ENCODE data around the gene LMTK2.
"Not testable (repeated sequence)": the region's sequence is repeated elsewhere in the genome, so short reads cannot be mapped to it uniquely, and the experiment has no call there.

LMTK2 gene

DNA sequence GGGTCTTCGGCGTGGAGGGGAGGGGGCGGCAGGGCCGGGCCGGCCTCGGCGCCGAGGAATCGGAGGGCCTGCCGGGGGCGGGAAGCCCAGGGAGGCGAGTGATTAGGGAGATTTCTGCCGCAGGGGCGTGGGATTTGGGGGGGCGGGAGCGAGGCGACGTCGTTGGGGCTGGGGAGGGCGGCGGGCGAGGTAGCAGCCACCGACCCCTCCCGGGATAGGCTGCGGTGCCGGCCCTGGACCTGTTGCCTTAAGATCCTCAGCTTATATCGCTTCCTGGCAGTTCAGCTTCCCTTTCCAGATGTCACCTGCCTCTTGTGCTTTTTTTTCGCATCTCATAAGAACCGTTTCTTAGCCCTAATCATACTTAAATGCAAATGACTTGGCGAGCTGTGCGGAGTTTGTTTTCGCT, 655 bp downstream of the LMTK2 start:
- no peak for DNase-seq

DNA sequence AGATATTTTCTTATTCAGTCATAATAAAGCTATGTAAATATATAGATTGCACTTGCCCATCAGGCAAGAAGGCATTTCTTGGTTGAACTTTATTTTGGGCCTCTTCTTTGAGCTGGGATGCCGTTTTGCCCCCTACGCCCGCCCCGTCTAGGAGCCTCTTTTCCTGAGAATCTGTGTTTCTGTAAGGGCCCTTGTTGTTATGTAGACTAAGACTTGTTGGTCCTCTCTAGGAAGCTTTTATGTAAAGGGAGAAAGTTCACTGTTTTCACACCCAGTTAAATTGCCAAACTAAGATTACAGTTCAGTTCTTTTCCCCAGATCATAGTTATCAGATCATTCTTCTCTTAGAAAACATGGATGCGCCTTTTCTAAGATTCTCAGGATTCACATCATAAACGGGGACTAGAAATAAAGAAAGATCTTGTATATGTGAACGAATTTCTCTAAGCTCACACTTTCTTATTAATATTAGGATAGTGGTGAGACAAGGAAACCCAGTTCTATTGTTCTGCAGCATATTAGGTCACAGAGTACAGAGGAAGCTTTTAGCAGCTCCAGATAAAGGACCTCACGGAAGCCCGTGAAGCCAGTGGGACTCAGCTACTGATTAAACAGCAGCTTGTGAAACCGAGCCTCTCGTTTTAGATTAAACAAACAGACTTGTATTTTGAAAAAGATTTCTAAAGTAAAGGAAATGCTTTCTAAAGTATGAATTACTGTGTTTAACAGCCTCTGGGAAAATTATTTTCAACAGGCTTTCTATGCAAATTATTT, 3.8 kb downstream of the LMTK2 start:
- DNase-seq, result no peak

- no peak for DNase-seq
Measured at GRCh38 chr7:98112077-98112476, 5.4 kb downstream of the LMTK2 start.

DNA sequence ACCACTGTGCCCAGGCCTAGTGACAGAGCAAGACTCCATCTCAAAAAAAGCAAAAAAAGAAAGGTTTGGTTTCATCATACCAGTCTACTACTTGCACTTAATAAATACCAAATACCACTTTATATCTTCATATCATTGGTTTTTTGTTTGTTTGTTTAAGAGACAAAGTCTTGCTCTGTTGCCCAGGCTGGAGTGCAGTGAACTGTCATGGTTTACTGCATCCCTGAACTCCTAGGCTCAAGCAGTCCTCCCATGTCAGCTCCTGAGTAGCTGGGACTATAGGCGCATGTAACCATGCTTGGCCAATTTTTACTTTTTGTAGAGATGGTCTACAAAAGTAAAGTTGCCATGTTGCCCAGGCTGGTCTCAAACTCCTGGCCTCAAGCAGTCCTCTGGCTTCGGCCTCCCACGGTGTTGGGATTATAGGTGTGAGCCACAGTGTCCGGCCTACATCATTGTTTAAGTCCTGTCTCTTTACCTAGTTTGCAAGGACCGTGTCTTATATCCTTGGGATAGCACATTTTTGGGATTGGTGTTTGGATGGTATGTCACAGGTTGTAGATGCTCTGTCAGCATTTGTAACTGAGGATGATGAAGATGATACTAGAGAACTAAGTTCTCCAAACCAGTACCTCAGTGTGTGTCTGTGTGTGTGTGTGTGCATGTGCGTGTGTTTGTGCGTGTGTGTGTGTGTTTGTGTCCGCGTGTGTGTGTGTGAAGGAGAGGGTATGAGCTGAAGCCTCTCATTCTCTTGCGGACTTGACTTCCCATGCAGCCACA, 9.3 kb downstream of the LMTK2 start:
- no peak for DNase-seq

DNA sequence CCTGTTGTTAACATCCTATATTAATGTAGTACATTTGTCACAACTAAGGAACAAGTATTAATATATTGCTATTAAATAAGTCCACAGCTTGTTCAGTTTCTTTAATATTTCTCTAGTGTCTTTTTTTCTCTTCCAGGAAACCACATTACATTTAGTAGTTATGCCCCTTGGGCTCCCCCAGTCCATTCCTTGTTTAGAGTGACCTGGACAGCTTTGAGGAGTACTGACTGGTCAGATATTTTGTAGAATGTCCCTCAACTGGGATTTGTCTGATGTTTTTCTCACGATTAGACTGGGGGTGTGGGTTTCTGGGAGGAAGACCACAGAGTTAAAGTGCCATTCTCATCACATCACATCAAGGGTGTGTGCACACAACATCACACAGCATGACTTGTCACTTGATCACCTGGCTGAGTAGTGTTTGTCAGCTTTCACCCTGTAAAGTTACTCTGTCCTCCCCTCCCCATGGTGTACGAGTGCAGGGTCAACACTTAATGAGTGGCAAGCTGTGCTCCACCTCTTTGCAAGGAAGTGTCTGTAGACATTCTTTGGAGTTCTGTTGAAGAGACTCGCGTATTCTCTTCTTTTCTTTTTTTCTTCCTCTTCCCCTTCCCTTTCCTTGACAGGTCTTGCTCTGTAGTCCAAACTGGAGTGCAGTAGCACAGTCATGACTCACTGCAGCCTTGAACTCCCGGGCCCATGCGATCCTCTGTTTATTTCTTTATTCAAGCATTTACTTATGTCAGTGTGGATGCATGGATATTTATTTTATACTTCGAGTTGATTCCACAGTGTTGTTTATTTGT, 10.2 kb downstream of the LMTK2 start:
- DNase-seq, result no peak

DNA sequence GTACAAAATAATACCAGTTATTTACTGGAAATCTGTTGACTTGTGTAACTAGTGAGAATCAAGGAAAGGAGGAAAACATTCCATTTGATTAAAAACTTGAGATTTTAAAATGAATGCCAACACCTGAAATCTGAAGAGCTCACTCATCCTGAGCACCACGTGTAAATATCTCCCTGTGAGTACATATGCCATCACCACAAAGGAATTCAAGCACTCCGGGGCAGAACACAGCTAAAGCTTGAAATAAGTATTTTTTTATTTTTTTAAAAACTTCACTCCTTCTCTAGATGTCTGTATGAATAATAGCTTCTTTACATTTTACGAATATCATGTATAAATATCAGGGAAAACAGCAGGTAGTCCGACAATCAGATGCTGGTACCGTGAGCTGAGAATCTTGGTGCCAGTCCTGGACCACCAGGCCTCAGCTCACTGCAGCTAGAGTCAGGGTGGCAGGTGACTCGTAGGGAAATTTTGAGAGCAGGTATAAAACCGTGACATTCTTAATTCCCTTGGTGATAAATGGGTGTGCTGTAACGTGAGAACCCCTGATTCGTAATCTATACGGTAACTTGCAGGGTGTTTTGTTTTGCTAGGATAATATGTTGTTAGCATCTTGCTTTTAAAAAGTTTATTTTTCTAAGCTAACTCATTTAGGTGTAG, 12.7 kb downstream of the LMTK2 start:
- peak; percentile 68 for DNase-seq

GRCh38 chr7:98120559-98120958, 13.9 kb downstream of the LMTK2 start:
- DNase-seq, result no peak

GRCh38 chr7:98121388-98121787, 14.7 kb downstream of the LMTK2 start:
- not testable (repeated sequence) for DNase-seq

GRCh38 chr7:98123365-98123696, 16.7 kb downstream of the LMTK2 start:
- DNase-seq, result no peak

GRCh38 chr7:98125759-98126158, 19.1 kb downstream of the LMTK2 start:
- no peak for DNase-seq

DNA sequence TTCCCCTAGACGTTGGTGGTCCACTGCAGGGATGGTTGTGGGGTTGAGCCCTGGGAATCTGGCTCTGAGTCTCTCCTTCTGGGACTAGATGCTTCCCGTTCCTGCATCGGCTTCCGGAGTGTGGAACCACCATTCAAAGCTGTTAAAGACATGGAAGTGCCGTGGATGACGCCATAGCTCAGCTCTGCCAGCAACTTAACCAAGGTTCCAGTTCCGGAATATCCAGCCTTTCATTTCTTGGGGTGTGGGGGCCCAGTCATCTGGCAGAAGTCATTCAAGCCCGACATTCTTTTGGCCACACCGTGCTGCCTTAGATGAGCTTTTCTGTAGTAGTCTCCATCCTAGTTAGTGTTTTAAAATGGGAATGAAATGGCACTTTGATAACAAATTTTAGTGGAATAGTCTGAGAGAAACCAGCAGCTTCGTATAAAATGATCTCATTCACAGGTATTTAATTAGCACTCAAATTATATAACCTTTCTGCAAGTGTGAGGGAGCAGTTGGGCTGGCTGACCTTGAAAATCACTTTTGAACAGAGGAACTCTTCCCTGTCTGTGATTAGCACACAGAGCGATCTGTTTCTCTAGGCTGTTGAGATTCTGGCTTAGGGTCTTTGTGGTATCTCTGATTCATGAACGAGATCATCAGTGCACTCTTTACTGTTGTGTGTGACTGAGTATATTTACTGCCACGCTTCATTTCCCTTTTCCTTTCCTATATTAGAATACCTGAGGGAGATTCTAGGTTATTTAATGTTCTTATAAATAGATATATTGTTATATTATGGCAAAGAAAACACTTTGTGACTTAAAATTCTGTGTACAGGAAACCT, 19.9 kb downstream of the LMTK2 start:
- DNase-seq, result peak; percentile 44

GRCh38 chr7:98128346-98128745, 21.7 kb downstream of the LMTK2 start:
- DNase-seq, result no peak

GRCh38 chr7:98130959-98131358, 24.3 kb downstream of the LMTK2 start:
- DNase-seq, result no peak

DNA sequence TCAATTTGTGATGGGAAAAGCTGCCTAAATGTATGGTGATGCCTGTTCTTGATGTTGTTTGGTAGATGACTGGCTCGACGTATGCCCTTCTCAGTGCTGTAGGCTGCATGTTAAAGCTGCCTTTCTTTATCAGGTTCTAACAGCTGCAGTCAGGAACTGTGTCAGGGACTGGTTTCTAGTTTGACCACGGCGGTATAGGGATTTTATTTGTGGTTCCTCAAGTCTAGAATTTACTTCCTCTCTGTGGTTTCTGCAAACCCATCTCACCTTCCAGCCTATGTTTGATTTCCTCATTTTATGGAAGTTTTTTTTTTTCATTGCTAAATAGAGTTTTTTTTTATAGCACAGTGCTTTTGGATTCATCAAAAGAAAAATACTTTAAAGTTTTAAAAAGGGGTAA, 26.5 kb downstream of the LMTK2 start:
- peak; percentile 28 for DNase-seq

DNA sequence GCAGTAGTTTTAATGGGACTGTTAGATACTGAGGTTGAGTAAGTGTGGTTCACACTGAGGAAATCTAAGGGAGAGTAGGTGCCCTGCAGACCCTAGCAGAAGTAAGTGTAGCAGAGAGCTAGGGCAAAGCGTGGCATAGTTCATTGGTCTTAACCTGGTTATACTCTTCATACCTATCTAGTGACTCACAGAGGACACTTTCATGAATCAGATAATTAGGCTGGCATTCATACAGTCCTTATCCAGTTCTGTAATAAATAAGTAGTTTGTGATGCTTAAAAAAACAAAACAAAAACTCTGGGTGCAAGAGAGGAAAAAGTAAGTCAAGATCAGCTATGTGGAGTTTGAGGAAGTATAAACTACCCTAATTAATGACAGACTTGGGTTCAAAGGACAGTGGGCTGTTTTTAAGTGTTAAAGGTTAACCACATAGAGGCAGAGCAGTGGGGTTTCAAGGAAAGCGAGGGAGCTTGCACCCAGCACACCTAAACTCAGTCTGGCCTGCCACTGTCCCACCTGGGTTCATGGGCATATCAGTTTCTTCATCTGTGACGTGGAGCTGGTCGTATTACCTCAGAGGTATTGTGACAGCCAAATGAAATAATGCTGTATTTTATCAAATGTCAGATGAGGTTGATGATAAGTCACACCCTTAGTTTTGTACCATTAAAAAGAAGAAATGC, 27.1 kb downstream of the LMTK2 start:
- peak; percentile 28 for DNase-seq

DNA sequence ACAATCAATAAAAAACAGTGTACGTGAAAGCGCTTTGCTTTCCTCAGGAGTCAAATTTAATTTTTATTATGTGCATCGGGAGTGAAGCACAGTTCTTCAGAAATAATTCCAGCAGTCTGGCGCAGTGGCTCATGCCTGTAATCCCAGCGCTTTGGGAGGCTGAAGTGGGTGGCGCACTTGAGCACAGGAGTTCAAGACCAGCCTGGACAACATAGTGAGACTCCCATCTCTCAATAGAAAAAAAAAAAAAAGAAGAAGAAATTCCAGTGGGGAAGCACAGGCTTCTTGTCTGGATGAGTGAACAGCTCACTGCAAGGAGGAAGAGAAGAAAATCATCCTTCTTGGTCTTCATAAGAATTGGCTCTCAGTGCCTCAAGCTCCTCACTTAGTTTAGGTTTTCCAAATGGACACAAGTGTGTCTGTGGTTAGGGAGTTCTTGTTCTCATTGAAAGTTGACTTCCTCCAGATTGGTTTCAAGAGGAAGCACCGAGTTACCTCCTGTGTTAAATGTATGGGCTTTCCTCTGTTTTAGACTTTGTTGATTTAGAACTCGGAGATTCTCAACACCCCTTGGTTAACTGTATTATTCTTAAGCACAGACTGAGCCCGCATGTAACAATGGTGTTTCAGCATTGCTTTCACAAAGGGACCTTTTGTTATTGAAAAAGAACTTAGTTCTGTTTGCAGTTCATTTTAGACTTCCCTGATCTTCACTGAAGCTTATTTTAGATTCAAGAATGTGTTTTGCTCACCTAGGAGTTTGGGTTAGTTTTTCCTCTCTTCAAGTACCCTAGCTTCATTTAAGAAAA, 28.0 kb downstream of the LMTK2 start:
- DNase-seq, result no peak

- DNase-seq, result no peak
Measured at GRCh38 chr7:98135984-98136383, 29.3 kb downstream of the LMTK2 start.

- DNase-seq, result no peak
Measured at GRCh38 chr7:98136423-98136822, 29.8 kb downstream of the LMTK2 start.

- no peak for DNase-seq
Measured at GRCh38 chr7:98137134-98137825, 30.6 kb downstream of the LMTK2 start.

DNA sequence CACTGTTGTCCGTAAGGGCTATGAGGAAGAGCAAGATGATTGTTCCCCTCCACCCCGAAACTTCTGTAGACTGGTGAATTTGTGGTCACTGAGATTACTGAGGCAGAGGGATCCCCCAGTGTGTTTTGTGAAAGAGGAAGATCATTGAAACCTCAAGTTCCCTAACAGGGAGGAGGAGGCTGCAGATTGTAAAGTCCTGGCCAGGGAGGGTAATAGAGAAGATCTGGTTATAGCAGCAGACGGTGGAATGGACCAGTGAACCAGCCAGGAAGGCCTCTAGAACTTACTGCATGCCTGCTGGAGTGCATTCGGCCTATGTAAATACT, 31.1 kb downstream of the LMTK2 start:
- no peak for DNase-seq

Measured in fibroblast of skin of right quadriceps (primary cell).